CD4-positive, alpha-beta T cell treated with Interleukin-6 at 100 ng/mL for 8 hours (primary cell): ENCODE measurements around the gene LAMB3.

Experiments
- DNase-seq: peaks from one replicate; pipeline ENCODE4 v3.0.0-alpha.2; 2020; ENCODE audit warnings: mixed read lengths, low spot score

Gene LAMB3

DNA sequence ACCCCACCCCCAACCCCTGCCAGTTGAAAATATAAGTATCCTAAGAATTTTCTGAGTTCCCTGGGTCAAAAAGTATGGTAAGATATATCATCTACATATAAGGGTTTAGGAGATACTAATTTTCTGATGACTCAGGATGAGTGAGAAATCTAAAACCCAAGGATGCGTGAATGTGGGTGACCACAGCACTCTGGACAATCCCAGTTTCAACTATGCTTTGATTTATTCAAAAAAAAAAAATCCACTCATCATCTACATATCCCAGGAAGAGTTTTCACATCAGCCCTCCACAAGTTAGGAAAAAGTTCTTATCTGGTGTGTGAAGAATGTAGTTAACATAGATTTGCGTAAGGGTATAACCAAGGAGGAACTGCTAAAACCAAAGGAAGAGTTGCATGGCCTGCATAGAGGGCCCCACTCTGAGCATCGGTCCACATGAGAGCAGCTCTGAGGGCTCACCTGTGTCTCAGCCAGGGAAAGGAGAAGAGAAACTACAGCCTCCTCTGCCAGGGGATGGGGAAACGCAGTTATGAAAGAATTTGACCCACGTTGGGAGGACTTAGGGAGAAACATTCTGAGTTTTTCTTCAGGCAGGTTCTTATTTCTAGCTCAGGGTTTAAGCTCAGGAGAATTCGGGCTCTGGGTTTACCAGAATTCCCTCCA lies 18.8 kb downstream of the LAMB3 start:
- no peak for DNase-seq

- no peak for DNase-seq
Measured at GRCh38 chr1:209630383-209631225, 21.6 kb downstream of the LAMB3 start.

DNA sequence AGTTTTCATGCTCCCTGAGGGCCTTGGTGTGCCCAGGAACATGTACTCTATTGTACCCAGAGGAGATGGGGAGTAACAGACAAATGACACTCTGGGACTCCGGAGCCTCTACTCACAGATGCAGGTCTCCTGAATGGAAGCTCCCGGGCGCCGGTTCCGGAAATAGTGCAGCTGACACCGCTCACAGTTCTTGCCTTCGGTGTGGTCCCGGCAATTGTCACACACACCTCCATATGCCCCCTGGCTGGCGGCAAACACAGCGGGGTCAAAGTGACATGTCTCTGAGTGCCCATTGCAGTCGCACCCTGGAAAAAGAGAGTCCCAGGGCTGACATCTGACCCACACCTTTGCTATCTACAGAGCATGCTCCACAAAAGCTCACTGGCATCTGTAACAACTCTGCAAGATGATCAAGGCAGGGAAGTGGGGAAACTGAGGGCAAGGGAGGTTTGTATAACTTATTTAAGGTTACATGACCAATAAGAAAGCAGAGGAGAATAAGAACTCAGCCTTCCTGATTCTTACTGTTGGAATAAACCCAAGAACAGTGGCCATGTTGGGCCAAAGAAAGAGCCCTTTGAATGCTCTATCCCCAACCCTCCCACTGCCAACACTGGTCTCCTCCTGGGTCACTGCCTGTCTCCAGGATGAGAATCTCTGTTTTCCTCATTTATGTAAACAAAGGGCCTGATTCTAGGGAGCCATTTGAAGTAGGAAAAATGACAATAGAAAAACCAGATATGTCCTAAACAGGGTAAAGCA lies 22.4 kb downstream of the LAMB3 start:
- no peak for DNase-seq

DNA sequence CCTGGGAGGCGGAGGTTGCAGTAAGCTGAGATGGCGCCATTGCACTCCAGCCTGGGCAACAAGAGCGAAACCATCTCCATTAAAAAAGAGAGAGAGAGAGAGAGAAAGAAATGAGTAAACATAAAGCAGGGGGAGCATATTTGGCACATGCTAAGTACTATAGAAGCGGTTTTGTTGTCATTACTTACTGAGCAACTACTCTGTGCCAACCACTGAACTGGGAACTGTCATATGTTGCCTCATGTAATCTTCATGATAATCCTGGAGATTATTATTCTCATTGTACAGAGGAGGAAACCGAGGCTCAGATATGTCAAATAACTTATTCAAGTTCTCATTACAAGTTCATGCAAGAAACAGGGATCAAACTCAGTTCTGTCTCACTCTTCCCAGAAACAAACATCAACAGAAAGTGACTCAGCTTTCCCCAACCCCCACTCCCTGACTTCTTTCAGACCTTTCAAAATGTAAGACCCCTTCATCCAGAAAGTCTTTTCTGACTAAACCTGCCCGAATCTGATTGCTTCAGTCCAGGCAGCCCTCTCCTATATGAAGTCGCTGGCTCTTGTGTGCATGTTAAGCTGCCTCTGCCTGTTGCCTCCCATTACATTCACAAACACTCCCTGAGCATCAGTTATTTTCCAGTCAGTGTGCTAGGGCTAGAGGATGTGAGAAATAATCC lies 23.5 kb downstream of the LAMB3 start:
- DNase-seq: no peak

- DNase-seq: peak; percentile 68
Measured at GRCh38 chr1:209627732-209628196, 24.5 kb downstream of the LAMB3 start.

DNA sequence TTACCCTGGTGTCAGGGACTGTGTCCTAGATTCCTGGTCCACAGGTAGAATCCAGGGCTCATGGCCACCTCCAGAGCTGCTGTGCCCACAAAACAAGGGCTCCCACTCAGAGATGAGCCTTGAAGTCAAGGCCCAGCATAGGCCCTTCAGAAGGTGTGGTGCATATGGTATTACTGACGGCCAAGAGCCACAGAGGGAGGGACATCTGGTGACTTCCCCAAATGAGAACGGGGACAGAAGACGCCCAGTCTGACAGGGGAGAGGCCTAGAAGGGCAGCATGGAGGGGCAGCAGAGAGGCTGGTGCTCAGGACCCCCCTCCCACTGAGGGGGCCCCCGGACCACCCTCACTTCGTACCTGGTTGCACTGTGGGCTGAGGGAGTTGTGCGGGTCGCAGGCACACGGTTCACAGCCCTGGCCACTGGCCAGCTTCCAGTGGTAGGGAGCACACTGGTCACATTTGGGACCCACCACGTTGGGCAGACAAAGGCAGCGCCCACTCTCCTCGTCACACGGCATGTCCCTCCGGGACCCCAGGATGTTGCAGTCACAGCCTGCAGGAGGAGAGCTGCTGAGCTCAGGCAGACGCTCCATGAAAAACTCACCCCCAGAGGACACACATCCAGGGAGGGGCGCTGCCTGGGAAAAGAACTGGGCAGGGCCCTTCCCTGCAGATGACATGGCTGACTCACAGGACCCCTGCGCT lies 25.0 kb downstream of the LAMB3 start:
- DNase-seq: no peak

DNA sequence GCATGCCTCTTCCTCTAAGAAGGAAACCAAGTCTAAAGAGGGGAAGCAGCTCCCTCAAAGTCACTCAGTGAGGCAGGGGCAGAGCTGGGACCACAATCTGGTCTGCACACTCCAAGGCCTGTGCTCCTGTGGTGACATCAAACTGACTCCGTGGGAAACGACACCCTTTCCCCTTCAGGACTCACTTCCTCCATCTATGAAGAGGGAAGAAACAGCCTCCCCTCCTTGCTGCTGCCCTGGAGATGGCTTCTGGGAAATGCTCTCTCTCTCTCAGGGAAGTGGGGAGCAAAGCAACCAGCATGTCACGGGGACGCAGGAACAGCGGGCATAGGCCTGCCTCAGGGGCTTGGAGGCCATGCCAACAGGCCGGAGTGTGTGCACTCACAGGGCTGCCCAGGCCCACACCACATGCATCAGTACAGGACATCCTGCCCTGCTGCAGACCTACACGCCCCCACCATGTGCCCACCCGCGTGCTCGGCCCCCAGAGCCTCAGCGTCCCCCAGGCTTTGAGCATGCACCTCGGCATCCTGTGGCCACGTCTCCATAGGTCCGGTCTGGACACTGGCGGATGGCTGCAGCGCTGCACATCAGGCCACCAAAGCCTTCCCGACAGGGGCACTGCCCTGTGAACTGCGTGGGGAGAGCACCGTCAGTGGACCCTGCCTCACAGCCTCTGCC lies 25.7 kb downstream of the LAMB3 start:
- no peak for DNase-seq

- DNase-seq: no peak
Measured at GRCh38 chr1:209625791-209626285, 26.4 kb downstream of the LAMB3 start.

DNA sequence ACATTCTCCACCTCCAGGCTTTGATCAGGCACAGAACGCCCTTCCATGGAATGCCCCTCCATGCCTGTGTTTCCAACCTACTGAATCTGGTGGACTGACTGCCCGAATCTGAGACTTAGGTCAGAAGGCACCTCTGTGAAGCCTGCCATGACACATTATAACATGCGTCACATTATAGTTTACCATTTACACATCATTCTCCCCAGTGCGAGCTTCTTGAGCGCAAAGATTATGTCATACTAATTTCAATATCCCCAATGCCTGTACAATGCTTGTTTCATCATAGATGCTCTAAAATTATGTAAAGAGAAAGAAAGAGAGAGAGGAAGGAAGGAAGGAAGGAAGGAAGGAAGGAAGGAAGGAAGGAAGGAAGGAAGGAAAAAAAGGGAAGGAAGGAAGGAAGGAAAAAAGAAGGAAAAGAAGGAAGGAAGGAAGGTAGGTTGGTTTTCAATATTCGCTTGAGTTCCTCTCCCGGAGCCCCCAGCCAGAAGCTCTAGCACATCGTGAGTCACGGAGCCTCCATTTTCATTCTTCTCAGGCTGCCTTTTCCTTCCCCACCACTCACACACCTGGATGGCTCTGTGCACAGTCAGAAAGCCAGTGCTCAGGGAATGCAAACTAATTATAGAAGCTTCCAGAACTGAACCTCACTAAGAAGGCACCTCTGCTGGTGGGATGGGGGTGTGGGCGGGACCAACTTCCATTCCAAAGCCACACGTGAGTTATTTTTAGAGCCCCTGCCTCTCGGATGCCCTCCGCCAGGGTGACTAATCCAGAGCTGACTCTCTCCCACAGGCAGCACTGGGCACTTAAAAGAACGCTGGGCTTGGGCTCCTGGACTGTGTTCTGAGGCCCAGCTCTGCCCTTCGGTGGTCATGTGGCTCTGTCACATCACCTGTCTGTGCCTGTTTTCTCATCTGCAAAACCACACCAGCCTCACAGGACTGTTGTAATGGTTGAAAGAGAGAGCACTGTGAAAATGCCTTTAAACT lies 27.4 kb downstream of the LAMB3 start:
- DNase-seq: no peak

GRCh38 chr1:209622841-209623829 lies 29.1 kb downstream of the LAMB3 start:
- DNase-seq: no peak

- DNase-seq: no peak
Measured at GRCh38 chr1:209621741-209622655, 30.2 kb downstream of the LAMB3 start.

- DNase-seq: no peak
Measured at GRCh38 chr1:209621286-209621685, 30.9 kb downstream of the LAMB3 start.

DNA sequence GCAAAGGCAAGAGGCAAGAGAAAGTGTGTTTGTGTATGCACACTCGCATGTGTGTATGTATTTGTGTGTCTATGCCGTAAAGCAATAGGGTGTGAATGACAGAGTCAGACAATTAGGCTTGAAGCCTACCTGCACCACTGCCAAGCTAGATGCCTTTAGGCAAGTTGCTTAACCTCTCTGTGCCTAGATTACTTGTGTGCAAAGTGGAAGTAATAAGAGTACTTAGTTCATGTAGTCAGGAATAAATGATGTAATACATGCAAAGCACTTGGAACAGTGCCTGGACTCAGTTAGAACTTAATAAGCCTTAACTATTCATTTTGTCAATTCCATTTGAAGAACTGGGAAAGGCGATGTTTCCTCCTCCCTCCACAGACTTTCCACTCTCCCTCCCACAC lies 31.7 kb downstream of the LAMB3 start:
- DNase-seq: no peak

DNA sequence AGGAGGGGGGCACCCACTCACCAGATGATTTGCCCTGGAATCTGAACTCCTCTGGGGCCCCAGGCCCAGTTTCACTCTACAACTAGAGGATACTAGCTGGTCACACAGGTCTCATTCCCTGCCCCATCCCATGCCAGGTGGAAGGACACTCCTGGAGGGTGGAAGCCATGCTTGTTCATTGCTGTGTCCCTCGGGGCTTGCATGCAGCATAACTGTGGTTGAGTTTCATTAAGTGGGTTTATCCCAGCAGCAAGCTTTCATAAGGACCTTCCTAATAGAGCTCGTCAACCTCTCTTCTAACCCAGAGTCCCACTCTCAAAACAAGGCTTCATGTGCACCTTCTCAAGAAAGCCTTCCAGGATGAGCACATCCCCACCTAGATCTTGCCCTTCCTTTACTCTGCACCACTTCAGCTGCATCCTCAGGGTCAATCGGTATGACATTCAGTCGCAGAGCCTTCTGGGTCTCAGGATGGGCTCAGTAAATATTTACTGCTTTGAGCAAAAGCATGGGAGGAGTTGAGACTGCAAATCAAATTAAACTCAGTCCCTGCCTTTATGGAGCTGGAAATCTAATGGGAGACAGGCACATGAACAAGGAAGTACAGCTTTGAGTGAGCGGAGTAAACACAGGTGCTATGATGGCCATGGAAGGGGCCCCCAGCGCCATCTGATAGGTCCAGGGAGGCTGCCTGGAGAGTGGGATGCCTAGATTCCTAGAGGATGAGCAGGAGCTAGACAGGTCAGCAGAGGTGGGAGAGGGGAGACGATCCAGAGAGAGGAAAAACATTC lies 32.3 kb downstream of the LAMB3 start:
- DNase-seq: no peak

DNA sequence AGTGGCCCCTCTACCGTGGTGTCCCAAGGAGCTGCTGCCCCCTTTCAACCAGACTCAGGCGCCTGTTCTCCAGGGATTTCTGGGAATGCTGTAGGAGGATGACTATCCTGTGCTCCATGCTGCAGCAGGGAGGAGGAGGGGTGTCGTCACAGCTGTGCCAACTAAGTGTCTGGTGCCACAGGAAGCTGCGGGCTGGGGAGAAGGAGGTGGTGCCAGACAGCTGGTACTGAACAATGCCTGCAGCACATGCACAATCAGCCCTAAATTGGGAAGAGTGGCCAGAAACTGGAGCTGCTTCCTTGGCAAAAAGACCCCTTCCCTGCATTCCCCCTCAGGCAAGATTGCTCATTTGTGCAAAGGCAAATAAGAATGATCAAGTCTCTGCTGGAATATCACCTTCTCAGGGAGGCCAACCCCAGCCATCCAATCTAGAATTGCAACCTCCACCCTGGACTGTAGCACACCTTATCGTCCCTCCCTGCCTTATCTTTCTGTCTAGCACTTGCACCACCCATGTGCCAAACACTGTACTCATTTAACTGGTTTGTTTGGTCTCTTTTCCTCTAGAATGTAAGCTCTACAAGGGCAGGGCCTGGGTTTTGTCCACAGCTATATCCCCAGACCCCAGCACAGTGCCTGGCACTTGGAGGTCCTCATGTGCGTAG lies 33.3 kb downstream of the LAMB3 start:
- no peak for DNase-seq

GRCh38 chr1:209618291-209618690 lies 33.9 kb downstream of the LAMB3 start:
- DNase-seq: no peak
